ENCODE data around the gene EDARADD. TPM values are rescaled to one million over a fixed set of nuclear protein-coding genes. Genes with fewer than 3 reads are reported as not detected.

EDARADD gene
- total RNA-seq, 1 experiment from 2014 or later, result 35.4 TPM

GRCh38 chr1:236526079-236526478 is 132.0 kb downstream of the EDARADD start:
- CTCF ChIA-PET, result no interaction called here
- BruUV-seq (replicated peaks), result no TSS peak
- POLR2A ChIA-PET, result no interaction called here

GRCh38 chr1:236530286-236530685 is 136.2 kb downstream of the EDARADD start:
- intact Hi-C loops (cut with micrococcal nuclease; ENCODE audit: unreplicated experiment), result loop anchor here (5.0 kb wide), 1 partner anchor 428 kb away; no protein-coding TSS in a partner anchor
- H3K27me3 ChIP-seq (ENCODE audit: control insufficient read depth, insufficient read depth, low read length), result no peaks in the 10 kb centered on the region

More at GRCh38 chr1:236526079-236526478, 132.0 kb downstream of the EDARADD start:
- ATAC-seq (no peak), DNase-seq (ENCODE audit: low read depth, low spot score) (no peak)
- intact Hi-C loops (cut with micrococcal nuclease; ENCODE audit: unreplicated experiment) (no loop called here), in situ Hi-C loops (cut with HindIII; ENCODE audit: low pct_unique_long_range_greater_than_20kb, low sequenced_read_pairs) (no loop called here)
- peaks cover 20% of the 10 kb centered on the region for H3K36me3 ChIP-seq (ENCODE audit: control insufficient read depth, insufficient read depth, low read length)
- H3K4me3 ChIP-seq (ENCODE audit: low read depth in 2 of 2, low read length in 2 of 2), result peak overlapping the region; percentile 80 to 96
- H3K4me1 ChIP-seq (ENCODE audit: control insufficient read depth, insufficient read depth, low read length), result peaks cover 54% of the 10 kb centered on the region
- H3K27me3 ChIP-seq (ENCODE audit: control insufficient read depth, insufficient read depth, low read length), result no peaks in the 10 kb centered on the region
- H3K27ac ChIP-seq (ENCODE audit: low read length), result peak overlapping the region; percentile 100
- H3K9me3 ChIP-seq (ENCODE audit: control insufficient read depth, insufficient read depth, low read depth, low read length), result no peaks in the 10 kb centered on the region
- TF ChIP-seq TCF7L2 (IDR thresholded peaks at IDR 0.05; ENCODE audit: low read depth, low read length) (no peak), CTCF (IDR thresholded peaks at IDR 0.05) (no peak), REST (IDR thresholded peaks at IDR 0.05; ENCODE audit: insufficient read depth in 1 of 2, low read depth in 2 of 2, low read length in 1 of 2) (no peak), POLR2AphosphoS5 (IDR thresholded peaks at IDR 0.05; ENCODE audit: low read depth, low read length) (no peak), SIN3A (IDR thresholded peaks at IDR 0.05; ENCODE audit: borderline replicate concordance, insufficient read depth, low read depth, low read length) (no peak)

More at GRCh38 chr1:236530286-236530685, 136.2 kb downstream of the EDARADD start:
- in situ Hi-C loops (cut with HindIII; ENCODE audit: low pct_unique_long_range_greater_than_20kb, low sequenced_read_pairs), result no loop called here
- peaks cover 64% of the 10 kb centered on the region for H3K4me1 ChIP-seq (ENCODE audit: control insufficient read depth, insufficient read depth, low read length)
- no peaks in the 10 kb centered on the region for H3K9me3 ChIP-seq (ENCODE audit: control insufficient read depth, insufficient read depth, low read depth, low read length)
- TF ChIP-seq REST (IDR thresholded peaks at IDR 0.05; ENCODE audit: insufficient read depth in 1 of 2, low read depth in 2 of 2, low read length in 1 of 2) (no peak), POLR2AphosphoS5 (IDR thresholded peaks at IDR 0.05; ENCODE audit: low read depth, low read length) (no peak), SIN3A (IDR thresholded peaks at IDR 0.05; ENCODE audit: borderline replicate concordance, insufficient read depth, low read depth, low read length) (no peak), TCF7L2 (IDR thresholded peaks at IDR 0.05; ENCODE audit: low read depth, low read length) (no peak), CTCF (IDR thresholded peaks at IDR 0.05) (no peak)
- no peak for ATAC-seq
- no peak overlapping the region for H3K4me3 ChIP-seq (ENCODE audit: low read depth in 2 of 2, low read length in 2 of 2)
- H3K27ac ChIP-seq (ENCODE audit: low read length), result peak overlapping the region; percentile 94
- ChIA-PET POLR2A (no interaction called here), CTCF (no interaction called here)
- DNase-seq (ENCODE audit: low read depth, low spot score), result no peak
- peaks cover 24% of the 10 kb centered on the region for H3K36me3 ChIP-seq (ENCODE audit: control insufficient read depth, insufficient read depth, low read length)
- BruUV-seq (replicated peaks), result no TSS peak
